ENCODE measurements around the gene FRG2B. TPM values are rescaled to one million over a fixed set of nuclear protein-coding genes. Genes with fewer than 3 reads are reported as not detected.
"Not testable (repeated sequence)": the region's sequence is repeated elsewhere in the genome, so short reads cannot be mapped to it uniquely, and the experiment has no call there.

FRG2B gene
- not detected for total RNA-seq
- 0 reads per million in 2 donors for total RNA-seq

GRCh38 chr10:133626695-133627094 lies at the start of gene FRG2B:
Gene FRG2B, minus strand, starts transcription at chr10:133626795. Its CDS starts 53 bp downstream, at chr10:133626742.
- H3K4me3 Mint-ChIP-seq; H3K27ac Mint-ChIP-seq; ATAC-seq; H3K9me3 ChIP-seq (ENCODE audit: control insufficient read depth, low read length, poor library complexity, severe bottlenecking); DNase-seq; H3K4me1 Mint-ChIP-seq; H3K27me3 Mint-ChIP-seq; H3K36me3 Mint-ChIP-seq (ENCODE audit: low read depth): not testable (repeated sequence)

- ATAC-seq: peak; percentile 28
- H3K4me1 Mint-ChIP-seq; H3K36me3 Mint-ChIP-seq (ENCODE audit: low read depth); H3K9me3 ChIP-seq (ENCODE audit: control insufficient read depth, low read length, poor library complexity, severe bottlenecking); DNase-seq; H3K27ac Mint-ChIP-seq; H3K4me3 Mint-ChIP-seq: not testable (repeated sequence)
- H3K27me3 Mint-ChIP-seq: peaks cover 13% of the 10 kb centered on the region
Observed at GRCh38 chr10:133667446-133667845, 40.9 kb upstream of the FRG2B start.

GRCh38 chr10:133663544-133664160 lies 37.1 kb upstream of the FRG2B start:
- not testable (repeated sequence) for H3K27ac Mint-ChIP-seq; H3K4me1 Mint-ChIP-seq; H3K9me3 ChIP-seq (ENCODE audit: control insufficient read depth, low read length, poor library complexity, severe bottlenecking); H3K4me3 Mint-ChIP-seq; H3K36me3 Mint-ChIP-seq (ENCODE audit: low read depth); DNase-seq; ATAC-seq
- peaks cover 19% of the 10 kb centered on the region for H3K27me3 Mint-ChIP-seq

- not testable (repeated sequence) for H3K4me3 Mint-ChIP-seq; H3K9me3 ChIP-seq (ENCODE audit: control insufficient read depth, low read length, poor library complexity, severe bottlenecking); H3K4me1 Mint-ChIP-seq; DNase-seq; H3K27ac Mint-ChIP-seq; H3K36me3 Mint-ChIP-seq (ENCODE audit: low read depth); ATAC-seq
- peaks cover 19% of the 10 kb centered on the region for H3K27me3 Mint-ChIP-seq
Observed at GRCh38 chr10:133661122-133661521, 34.5 kb upstream of the FRG2B start.

GRCh38 chr10:133660516-133660915 lies 33.9 kb upstream of the FRG2B start:
- H3K36me3 Mint-ChIP-seq (ENCODE audit: low read depth); H3K9me3 ChIP-seq (ENCODE audit: control insufficient read depth, low read length, poor library complexity, severe bottlenecking); H3K4me1 Mint-ChIP-seq; DNase-seq; H3K27ac Mint-ChIP-seq; ATAC-seq; H3K4me3 Mint-ChIP-seq: not testable (repeated sequence)
- peaks cover 19% of the 10 kb centered on the region for H3K27me3 Mint-ChIP-seq

- H3K27me3 Mint-ChIP-seq: not testable (repeated sequence)
Observed at GRCh38 chr10:133657276-133657675, 30.7 kb upstream of the FRG2B start.

GRCh38 chr10:133648872-133649455 lies 22.4 kb upstream of the FRG2B start:
- H3K27me3 Mint-ChIP-seq; H3K4me1 Mint-ChIP-seq; ATAC-seq; DNase-seq; H3K36me3 Mint-ChIP-seq (ENCODE audit: low read depth); H3K4me3 Mint-ChIP-seq; H3K27ac Mint-ChIP-seq; H3K9me3 ChIP-seq (ENCODE audit: control insufficient read depth, low read length, poor library complexity, severe bottlenecking): not testable (repeated sequence)

More at GRCh38 chr10:133657276-133657675, 30.7 kb upstream of the FRG2B start:
- not testable (repeated sequence) for H3K4me3 Mint-ChIP-seq; H3K36me3 Mint-ChIP-seq (ENCODE audit: low read depth); DNase-seq; H3K27ac Mint-ChIP-seq; H3K4me1 Mint-ChIP-seq; ATAC-seq; H3K9me3 ChIP-seq (ENCODE audit: control insufficient read depth, low read length, poor library complexity, severe bottlenecking)

GRCh38 chr10:133647075-133647748 lies 20.6 kb upstream of the FRG2B start:
- DNase-seq; H3K4me1 Mint-ChIP-seq; H3K27ac Mint-ChIP-seq; H3K36me3 Mint-ChIP-seq (ENCODE audit: low read depth); H3K9me3 ChIP-seq (ENCODE audit: control insufficient read depth, low read length, poor library complexity, severe bottlenecking); H3K4me3 Mint-ChIP-seq; H3K27me3 Mint-ChIP-seq: not testable (repeated sequence)
- peak; percentile 68 for ATAC-seq

- not testable (repeated sequence) for H3K27me3 Mint-ChIP-seq; ATAC-seq; H3K4me1 Mint-ChIP-seq; H3K27ac Mint-ChIP-seq; H3K9me3 ChIP-seq (ENCODE audit: control insufficient read depth, low read length, poor library complexity, severe bottlenecking); H3K4me3 Mint-ChIP-seq; DNase-seq; H3K36me3 Mint-ChIP-seq (ENCODE audit: low read depth)
Observed at GRCh38 chr10:133637846-133638235, 11.2 kb upstream of the FRG2B start.

- not testable (repeated sequence) for H3K4me1 Mint-ChIP-seq; H3K27me3 Mint-ChIP-seq; DNase-seq; H3K9me3 ChIP-seq (ENCODE audit: control insufficient read depth, low read length, poor library complexity, severe bottlenecking); H3K4me3 Mint-ChIP-seq; H3K36me3 Mint-ChIP-seq (ENCODE audit: low read depth); H3K27ac Mint-ChIP-seq
- ATAC-seq: peak; percentile 69
Observed at GRCh38 chr10:133637202-133637845, 10.7 kb upstream of the FRG2B start.

GRCh38 chr10:133630723-133631249 lies 4.2 kb upstream of the FRG2B start:
- ATAC-seq, H3K4me3 Mint-ChIP-seq, H3K27ac Mint-ChIP-seq: not testable (repeated sequence)

GRCh38 chr10:133622544-133622943 lies 4.1 kb downstream of the FRG2B start:
- not testable (repeated sequence) for H3K36me3 Mint-ChIP-seq (ENCODE audit: low read depth); H3K27ac Mint-ChIP-seq; H3K4me1 Mint-ChIP-seq; ATAC-seq; H3K9me3 ChIP-seq (ENCODE audit: control insufficient read depth, low read length, poor library complexity, severe bottlenecking); DNase-seq; H3K4me3 Mint-ChIP-seq
- H3K27me3 Mint-ChIP-seq: peaks cover 27% of the 10 kb centered on the region

More at GRCh38 chr10:133630723-133631249, 4.2 kb upstream of the FRG2B start:
- H3K36me3 Mint-ChIP-seq (ENCODE audit: low read depth); H3K27me3 Mint-ChIP-seq; H3K4me1 Mint-ChIP-seq; H3K9me3 ChIP-seq (ENCODE audit: control insufficient read depth, low read length, poor library complexity, severe bottlenecking); DNase-seq: not testable (repeated sequence)

GRCh38 chr10:133618851-133619250 lies 7.7 kb downstream of the FRG2B start:
- ATAC-seq (no peak), DNase-seq (no peak)
- no peaks in the 10 kb centered on the region for H3K9me3 ChIP-seq (ENCODE audit: control insufficient read depth, low read length, poor library complexity, severe bottlenecking)
- peaks cover 27% of the 10 kb centered on the region for H3K27me3 Mint-ChIP-seq
- H3K36me3 Mint-ChIP-seq (ENCODE audit: low read depth): peaks cover 2% of the 10 kb centered on the region
- no peak overlapping the region for H3K4me3 Mint-ChIP-seq
- H3K27ac Mint-ChIP-seq: no peak overlapping the region
- no peaks in the 10 kb centered on the region for H3K4me1 Mint-ChIP-seq

All from T-helper 17 cell (primary cell).